ENCODE measurements around the gene TEPSIN.

DNA sequence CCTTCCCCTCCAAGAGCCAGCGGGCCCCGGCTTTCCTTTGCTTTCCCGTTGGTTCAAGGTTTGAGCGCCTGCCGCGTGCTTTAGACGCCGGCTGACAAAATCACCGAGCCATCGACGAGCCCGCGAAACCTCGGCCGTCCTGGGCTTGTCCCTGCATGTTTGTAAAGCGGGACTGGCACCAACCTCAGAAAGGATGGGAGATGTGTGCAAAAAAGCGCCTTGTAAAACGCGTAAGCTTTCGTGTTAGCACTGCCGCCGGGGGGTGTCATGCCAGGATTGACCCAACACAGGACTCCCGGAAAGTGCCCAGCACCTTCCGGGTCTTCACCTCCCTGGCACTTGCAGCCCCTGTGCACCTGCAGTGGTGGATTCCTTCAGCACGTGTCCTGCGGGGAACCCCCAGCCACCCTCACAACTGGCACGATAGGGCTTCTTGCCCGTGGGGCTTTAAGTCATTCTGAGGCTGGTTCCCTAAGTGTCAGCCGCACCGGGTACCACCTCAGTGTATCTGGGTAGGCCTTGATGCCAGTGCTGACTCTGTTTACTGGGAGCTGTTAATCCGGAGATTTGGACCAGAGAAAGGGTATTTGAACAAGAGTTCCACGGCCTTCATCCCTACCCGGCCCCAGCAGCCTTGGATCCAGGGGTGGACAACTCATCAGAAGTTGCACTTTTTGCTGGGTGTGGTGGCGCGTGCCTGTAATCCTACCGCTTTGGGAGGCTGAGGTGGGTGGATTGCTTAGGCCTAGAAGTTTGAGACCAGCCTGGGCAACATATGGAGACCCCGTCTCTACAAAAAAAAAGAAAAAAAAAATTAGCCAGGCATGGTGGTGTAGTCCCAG, 1.1 kb upstream of the TEPSIN start:
- TF ChIP-seq, protein P1, sequence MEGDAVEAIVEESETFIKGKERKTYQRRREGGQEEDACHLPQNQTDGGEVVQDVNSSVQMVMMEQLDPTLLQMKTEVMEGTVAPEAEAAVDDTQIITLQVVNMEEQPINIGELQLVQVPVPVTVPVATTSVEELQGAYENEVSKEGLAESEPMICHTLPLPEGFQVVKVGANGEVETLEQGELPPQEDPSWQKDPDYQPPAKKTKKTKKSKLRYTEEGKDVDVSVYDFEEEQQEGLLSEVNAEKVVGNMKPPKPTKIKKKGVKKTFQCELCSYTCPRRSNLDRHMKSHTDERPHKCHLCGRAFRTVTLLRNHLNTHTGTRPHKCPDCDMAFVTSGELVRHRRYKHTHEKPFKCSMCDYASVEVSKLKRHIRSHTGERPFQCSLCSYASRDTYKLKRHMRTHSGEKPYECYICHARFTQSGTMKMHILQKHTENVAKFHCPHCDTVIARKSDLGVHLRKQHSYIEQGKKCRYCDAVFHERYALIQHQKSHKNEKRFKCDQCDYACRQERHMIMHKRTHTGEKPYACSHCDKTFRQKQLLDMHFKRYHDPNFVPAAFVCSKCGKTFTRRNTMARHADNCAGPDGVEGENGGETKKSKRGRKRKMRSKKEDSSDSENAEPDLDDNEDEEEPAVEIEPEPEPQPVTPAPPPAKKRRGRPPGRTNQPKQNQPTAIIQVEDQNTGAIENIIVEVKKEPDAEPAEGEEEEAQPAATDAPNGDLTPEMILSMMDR (IDR thresholded peaks at IDR 0.05; ENCODE audit: insufficient read depth, low read length, poor library complexity, severe bottlenecking), result no peak
- no peak for TF ChIP-seq EZH2phosphoT487 (conservative IDR thresholded peaks at IDR 0.05; ENCODE audit: low read length)
